HFF-Myc (cell line): ENCODE data around the gene DYSF.
"Not testable (repeated sequence)": the region's sequence is repeated elsewhere in the genome, so short reads cannot be mapped to it uniquely, and the experiment has no call there.

ENCODE experiments used
- DNase-seq: peaks from one replicate; pipeline ENCODE4 v3.0.0-alpha.2; 2011; ENCODE audit warnings: low read depth; ENCODE audit errors: extremely low read depth
- H3K4me3 ChIP-seq: replicated peaks from 2 replicates; pipeline ENCODE4 v1.5.1; 2011; ENCODE audit warnings: low read depth, mild to moderate bottlenecking, control low read depth, low read length
- TF ChIP-seq, protein P1 (sequence below): IDR thresholded peaks from 2 replicates; pipeline ENCODE4 v1.5.1; 2012; ENCODE audit warnings: mild to moderate bottlenecking, low read depth, low read length, control low read depth; ENCODE audit errors: missing control alignments

DYSF gene

DNA sequence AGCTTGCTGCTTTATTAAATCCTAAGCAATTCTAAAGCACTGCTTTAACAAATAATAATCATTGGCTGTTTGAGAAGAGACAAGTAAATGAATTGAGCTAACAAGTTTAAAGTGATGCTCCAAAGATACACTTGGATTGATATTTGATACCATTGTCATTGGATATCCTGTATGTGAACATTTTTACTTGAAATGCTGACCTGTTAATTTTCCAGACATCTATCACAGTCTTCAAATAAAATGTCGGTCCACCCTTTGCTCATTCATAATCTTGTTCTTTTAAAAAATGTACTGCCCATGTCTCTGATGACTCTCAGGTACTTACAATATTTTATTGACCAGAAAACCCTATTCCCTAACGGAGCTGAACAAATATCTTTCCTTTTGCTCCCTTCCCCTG is 202.1 kb downstream of the DYSF start:
- DNase-seq, result no peak
- TF ChIP-seq, protein P1, sequence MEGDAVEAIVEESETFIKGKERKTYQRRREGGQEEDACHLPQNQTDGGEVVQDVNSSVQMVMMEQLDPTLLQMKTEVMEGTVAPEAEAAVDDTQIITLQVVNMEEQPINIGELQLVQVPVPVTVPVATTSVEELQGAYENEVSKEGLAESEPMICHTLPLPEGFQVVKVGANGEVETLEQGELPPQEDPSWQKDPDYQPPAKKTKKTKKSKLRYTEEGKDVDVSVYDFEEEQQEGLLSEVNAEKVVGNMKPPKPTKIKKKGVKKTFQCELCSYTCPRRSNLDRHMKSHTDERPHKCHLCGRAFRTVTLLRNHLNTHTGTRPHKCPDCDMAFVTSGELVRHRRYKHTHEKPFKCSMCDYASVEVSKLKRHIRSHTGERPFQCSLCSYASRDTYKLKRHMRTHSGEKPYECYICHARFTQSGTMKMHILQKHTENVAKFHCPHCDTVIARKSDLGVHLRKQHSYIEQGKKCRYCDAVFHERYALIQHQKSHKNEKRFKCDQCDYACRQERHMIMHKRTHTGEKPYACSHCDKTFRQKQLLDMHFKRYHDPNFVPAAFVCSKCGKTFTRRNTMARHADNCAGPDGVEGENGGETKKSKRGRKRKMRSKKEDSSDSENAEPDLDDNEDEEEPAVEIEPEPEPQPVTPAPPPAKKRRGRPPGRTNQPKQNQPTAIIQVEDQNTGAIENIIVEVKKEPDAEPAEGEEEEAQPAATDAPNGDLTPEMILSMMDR, result no peak

GRCh38 chr2:71658256-71658655 is 204.9 kb downstream of the DYSF start:
- not testable (repeated sequence) for H3K4me3 ChIP-seq, DNase-seq

More for the DNA sequence above, 202.1 kb downstream of the DYSF start:
- H3K4me3 ChIP-seq, result no peak overlapping the region

- DNase-seq, result no peak
- TF ChIP-seq, protein P1, result no peak
- no peak overlapping the region for H3K4me3 ChIP-seq
These were observed 205.4 kb downstream of the DYSF start for GRCh38 chr2:71658771-71659170.

- H3K4me3 ChIP-seq, result no peak overlapping the region
- DNase-seq, result no peak
- TF ChIP-seq, protein P1, result no peak
These were observed 206.6 kb downstream of the DYSF start for GRCh38 chr2:71659868-71660518.

- DNase-seq, result no peak
- no peak overlapping the region for H3K4me3 ChIP-seq
- TF ChIP-seq, protein P1, result no peak
These were observed 208.4 kb downstream of the DYSF start for GRCh38 chr2:71661782-71662181.

DNA sequence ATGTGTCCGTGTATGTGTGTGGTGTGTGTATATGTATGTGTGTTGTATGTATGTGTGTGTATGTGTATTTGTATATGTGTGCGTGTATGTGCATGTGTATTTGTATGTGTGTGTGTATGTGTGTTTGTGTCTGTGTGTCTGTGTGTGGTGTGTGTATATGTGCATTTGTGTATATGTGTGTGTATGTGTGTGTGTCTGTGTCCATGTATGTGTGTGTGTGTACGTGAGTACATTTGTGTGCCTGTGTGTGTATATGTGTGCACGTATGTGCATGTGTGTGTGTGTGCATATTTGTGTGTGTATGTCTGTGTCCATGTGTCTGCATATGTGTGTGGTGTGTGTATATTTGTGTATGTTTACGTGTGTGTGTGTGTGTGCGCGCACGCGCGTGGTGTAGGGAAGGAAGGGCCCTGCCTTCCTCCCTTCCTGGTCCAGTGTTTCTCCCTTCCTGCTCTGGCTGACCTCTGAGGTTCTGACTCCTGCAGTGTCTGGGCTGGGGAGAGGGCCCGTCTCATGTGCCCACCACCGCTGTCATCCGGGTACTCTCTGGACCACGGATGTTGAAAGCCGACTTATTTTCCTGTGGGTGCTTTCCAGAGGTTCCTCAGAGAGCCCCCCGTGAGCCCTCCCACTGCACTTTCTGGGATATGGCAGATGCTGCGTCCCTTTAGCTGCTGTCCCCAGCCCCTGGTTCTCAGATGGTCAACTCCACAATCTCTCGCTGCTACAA is 209.5 kb downstream of the DYSF start:
- no peak for DNase-seq
- no peak overlapping the region for H3K4me3 ChIP-seq
- TF ChIP-seq, protein P1, result no peak

- H3K4me3 ChIP-seq, result no peak overlapping the region
- TF ChIP-seq, protein P1, result no peak
- DNase-seq, result no peak
These were observed 210.8 kb downstream of the DYSF start for GRCh38 chr2:71664161-71664560.
